Smooth muscle cell (in vitro differentiated cells): ENCODE measurements around the gene FIGLA. TPM values are rescaled to one million over a fixed set of nuclear protein-coding genes. Genes with fewer than 3 reads are reported as not detected.

Source experiments
- DNase-seq: peaks from one replicate; lab custom pipeline; 2025; ENCODE audit not compliant: unreplicated experiment; lab: John Stamatoyannopoulos, UW
- H2AFZ ChIP-seq: fragments of 200-600 bp; sonication (generic); 2 replicates; pipeline ENCODE4 v1.6.0; 2016; ENCODE audit warnings: antibody characterized with exemption, low read depth, mild to moderate bottlenecking
- H3F3A ChIP-seq: fragments of 200-600 bp; sonication (generic); 2 replicates; pipeline ENCODE4 v1.6.0; 2017; ENCODE audit warnings: antibody characterized with exemption, low read depth
- H3K27ac ChIP-seq: fragments of 200-600 bp; sonication (generic); 2 replicates; pipeline ENCODE4 v1.5.1; 2016; ENCODE audit warnings: low read depth, mild to moderate bottlenecking
- H3K27me3 ChIP-seq: fragments of 200-600 bp; sonication (generic); 2 replicates; pipeline ENCODE4 v1.6.1; 2016; ENCODE audit warnings: low read depth, mild to moderate bottlenecking
- H3K36me3 ChIP-seq: fragments of 200-600 bp; sonication (generic); 2 replicates; pipeline ENCODE4 v1.5.1; 2016; ENCODE audit warnings: low read depth
- H3K4me1 ChIP-seq: fragments of 200-600 bp; sonication (generic); 2 replicates; pipeline ENCODE4 v1.5.1; 2016; ENCODE audit warnings: low read depth
- H3K4me2 ChIP-seq: fragments of 200-600 bp; sonication (generic); 2 replicates; pipeline ENCODE4 v1.6.0; 2016; ENCODE audit warnings: mild to moderate bottlenecking
- H3K4me3 ChIP-seq: fragments of 200-600 bp; sonication (generic); 2 replicates; pipeline ENCODE4 v1.5.1; 2016; ENCODE audit warnings: mild to moderate bottlenecking
- H3K79me2 ChIP-seq: fragments of 200-600 bp; sonication (generic); 2 replicates; pipeline ENCODE4 v1.6.0; 2016; ENCODE audit warnings: low read depth, mild to moderate bottlenecking
- H3K9ac ChIP-seq: fragments of 200-600 bp; sonication (generic); 2 replicates; pipeline ENCODE4 v1.6.0; 2016; ENCODE audit warnings: low read depth
- H3K9me3 ChIP-seq: fragments of 200-600 bp; sonication (generic); replicated peaks from 2 replicates; pipeline ENCODE4 v1.5.1; 2016; ENCODE audit warnings: low read depth
- H4K20me1 ChIP-seq: fragments of 200-600 bp; sonication (generic); 2 replicates; pipeline ENCODE4 v1.6.0; 2016; ENCODE audit warnings: low read depth
- CTCF ChIP-seq: fragments of 200-600 bp; sonication (generic); IDR thresholded peaks from 2 replicates; pipeline ENCODE4 v1.5.1; 2017; ENCODE audit warnings: borderline replicate concordance, mild to moderate bottlenecking, antibody characterized with exemption; ENCODE audit not compliant: insufficient read depth, poor library complexity, severe bottlenecking
- WGBS: methylation state at CpG from one replicate; pipeline ENCODE4 v1.1.7; 2016; ENCODE audit warnings: low lambda C conversion rate; 5-methylcytosine and 5-hydroxymethylcytosine counted together
- polyA plus RNA-seq: library from polyadenylated mRNA; unstranded; fragments of >200 nt; fragmentation: Nextera tagmentation; extraction: Ambion mirVana; gene quantifications from 2 replicates; pipeline ENCODE4 v1.2.1, GENCODE V29; 2016
- total RNA-seq: library from RNA; depleted of rRNA; stranded (reverse); fragments of >200 nt; gene quantifications from 2 replicates; pipeline ENCODE4 v1.2.3, GENCODE V29; 2014

The FIGLA gene
- total and polyA plus RNA-seq, 2 experiments from 2014 or later: not detected

- H2AFZ ChIP-seq: no peak overlapping the region
- no peaks in the 10 kb centered on the region for H3K9me3 ChIP-seq
- H3K4me2 ChIP-seq: no peak overlapping the region
- no peaks in the 10 kb centered on the region for H3K36me3 ChIP-seq
- no peak for TF ChIP-seq CTCF
- no peak for DNase-seq
- no peaks in the 10 kb centered on the region for H3K27me3 ChIP-seq
- no peak overlapping the region for H3K9ac ChIP-seq
- WGBS: 64% methylated on average over 5 of the region's 5 CpGs
- H3K79me2 ChIP-seq: no peaks in the 10 kb centered on the region
- H3K4me1 ChIP-seq: peaks cover 14% of the 10 kb centered on the region
- no peaks in the 10 kb centered on the region for H4K20me1 ChIP-seq
- H3K4me3 ChIP-seq: no peak overlapping the region
- no peaks in the 10 kb centered on the region for H3F3A ChIP-seq
- H3K27ac ChIP-seq: no peak overlapping the region
Measured at GRCh38 chr2:70746094-70746974, 44.1 kb downstream of the FIGLA start.

DNA sequence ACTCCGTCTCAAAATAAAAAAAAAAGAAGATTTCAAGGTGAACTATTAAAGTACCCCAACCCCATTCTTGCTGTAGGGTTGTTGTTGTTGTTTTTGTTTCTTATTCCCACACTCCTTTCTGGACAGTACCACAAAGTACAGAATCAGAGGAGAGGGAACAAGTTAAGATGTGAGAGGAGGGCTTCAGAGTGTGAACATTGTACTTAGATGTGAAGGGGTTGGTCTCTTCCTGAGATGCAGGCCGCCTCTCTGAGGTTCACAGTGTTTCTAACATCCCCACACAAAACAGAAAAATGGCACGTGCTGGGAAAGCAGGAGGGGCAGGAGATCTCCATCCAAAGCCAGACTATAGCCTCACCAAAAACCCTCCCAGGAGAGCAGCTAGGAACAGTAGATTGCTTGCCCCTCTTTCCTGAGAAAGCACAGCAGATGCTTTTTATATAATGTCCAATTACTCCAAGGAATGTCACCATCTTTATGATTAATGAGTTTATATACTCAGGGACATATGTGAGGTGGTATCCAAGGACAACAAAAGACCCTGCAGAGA lies 45.1 kb downstream of the FIGLA start:
- Histone ChIP-seq H3K4me3 (no peak overlapping the region), H3K36me3 (no peaks in the 10 kb centered on the region), H3K4me2 (no peak overlapping the region), H3K79me2 (no peaks in the 10 kb centered on the region), H3K4me1 (peaks cover 14% of the 10 kb centered on the region), H3K9ac (no peak overlapping the region), H3K9me3 (no peaks in the 10 kb centered on the region), H3K27ac (no peak overlapping the region), H3K27me3 (no peaks in the 10 kb centered on the region), H2AFZ (no peak overlapping the region), H4K20me1 (no peaks in the 10 kb centered on the region), H3F3A (no peaks in the 10 kb centered on the region)
- 81% methylated on average over 3 of the region's 3 CpGs for WGBS
- no peak for TF ChIP-seq CTCF
- DNase-seq: no peak

GRCh38 chr2:70744397-70744796 lies 46.0 kb downstream of the FIGLA start:
- Histone ChIP-seq H4K20me1 (no peaks in the 10 kb centered on the region), H3K9me3 (no peaks in the 10 kb centered on the region), H3K36me3 (no peaks in the 10 kb centered on the region), H3K27ac (no peak overlapping the region), H3K79me2 (no peaks in the 10 kb centered on the region), H3K27me3 (no peaks in the 10 kb centered on the region), H3F3A (no peaks in the 10 kb centered on the region), H3K4me2 (no peak overlapping the region), H3K9ac (no peak overlapping the region), H2AFZ (no peak overlapping the region), H3K4me1 (peaks cover 14% of the 10 kb centered on the region), H3K4me3 (no peak overlapping the region)
- no peak for TF ChIP-seq CTCF
- 92% methylated on average over 3 of the region's 3 CpGs for WGBS
- DNase-seq: no peak
